GM10266 (cell line): ENCODE measurements around the gene PARVB.
"Not testable (repeated sequence)": the region's sequence is repeated elsewhere in the genome, so short reads cannot be mapped to it uniquely, and the experiment has no call there.

Source experiments
- DNase-seq: peaks from one replicate; pipeline ENCODE4 v3.0.0; 2012; ENCODE audit errors: extremely low spot score
- CTCF ChIP-seq: IDR thresholded peaks from 2 replicates; pipeline ENCODE4 v1.5.1; 2012; ENCODE audit warnings: mild to moderate bottlenecking, low read depth; ENCODE audit not compliant: control insufficient read depth, insufficient read depth; ENCODE audit errors: missing control alignments

The PARVB gene

GRCh38 chr22:44047891-44048301, 23.8 kb downstream of the PARVB start:
- TF ChIP-seq CTCF, result no peak
- DNase-seq, result peak; percentile 66

GRCh38 chr22:44049486-44050231, 25.6 kb downstream of the PARVB start:
- no peak for DNase-seq
- no peak for TF ChIP-seq CTCF

GRCh38 chr22:44050766-44051355, 26.8 kb downstream of the PARVB start:
- TF ChIP-seq CTCF, result no peak
- DNase-seq, result no peak

GRCh38 chr22:44051358-44051757, 27.3 kb downstream of the PARVB start:
- no peak for TF ChIP-seq CTCF

GRCh38 chr22:44051961-44052360, 27.9 kb downstream of the PARVB start:
- TF ChIP-seq CTCF, result no peak
- DNase-seq, result no peak

More at GRCh38 chr22:44051358-44051757, 27.3 kb downstream of the PARVB start:
- no peak for DNase-seq

- TF ChIP-seq CTCF, result no peak
- no peak for DNase-seq
These were observed 31.7 kb downstream of the PARVB start for GRCh38 chr22:44055805-44056204.

GRCh38 chr22:44056649-44057048, 32.5 kb downstream of the PARVB start:
- not testable (repeated sequence) for DNase-seq
